ENCODE results near the gene AGRN. TPM values are rescaled to one million over a fixed set of nuclear protein-coding genes. Genes with fewer than 3 reads are reported as not detected.

AGRN gene
- total and polyA plus RNA-seq, 2 of the 4 experiments (the other 2 are of a cell fraction) = 8.1 to 115 TPM

DNA sequence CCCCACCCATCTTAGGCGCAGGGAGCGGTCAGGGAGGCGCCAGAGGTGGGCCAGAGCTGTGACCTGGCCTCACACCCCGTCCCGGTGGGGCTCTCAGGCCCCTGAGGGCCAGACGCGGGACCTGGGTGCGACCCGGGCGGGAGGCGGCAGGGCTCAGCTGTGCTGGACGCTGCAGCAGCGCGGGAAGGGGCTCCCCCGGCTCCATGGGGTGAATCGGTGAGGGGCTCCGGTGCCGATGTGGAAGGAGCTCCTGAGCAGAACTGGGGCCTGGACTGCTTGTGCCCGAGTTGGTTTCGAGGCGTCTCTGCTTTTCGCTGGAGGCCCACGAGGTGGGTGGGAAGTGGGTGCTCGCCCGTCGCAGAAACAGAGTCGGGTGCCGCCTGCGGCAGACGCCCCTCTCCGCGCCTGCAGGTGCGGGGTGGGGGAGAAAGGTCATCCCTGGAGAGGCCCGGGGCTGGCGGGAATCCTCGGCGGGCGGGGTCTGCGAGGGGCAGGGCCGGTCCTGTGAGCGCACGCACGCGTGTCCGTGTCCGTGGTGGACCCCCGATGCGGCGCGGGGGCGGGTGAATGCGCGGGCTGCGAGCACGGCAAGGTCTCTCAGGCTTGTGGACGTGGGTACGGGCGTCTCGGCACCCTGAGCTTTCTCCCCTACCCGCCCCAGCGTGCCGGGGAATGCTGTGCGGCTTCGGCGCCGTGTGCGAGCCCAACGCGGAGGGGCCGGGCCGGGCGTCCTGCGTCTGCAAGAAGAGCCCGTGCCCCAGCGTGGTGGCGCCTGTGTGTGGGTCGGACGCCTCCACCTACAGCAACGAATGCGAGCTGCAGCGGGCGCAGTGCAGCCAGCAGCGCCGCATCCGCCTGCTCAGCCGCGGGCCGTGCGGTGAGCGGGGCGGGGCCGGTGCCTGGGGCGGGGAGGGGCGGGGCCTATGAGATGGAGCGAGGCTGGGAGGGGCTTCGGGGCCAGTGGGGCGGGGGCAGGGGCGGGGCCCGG lies 20.4 kb downstream of the AGRN start:
- BruUV-seq (replicated peaks) = no TSS peak

More for the DNA sequence above, 20.4 kb downstream of the AGRN start:
- Histone ChIP-seq H3K14ac (replicated peaks; ENCODE audit: low read depth, low read length) (0 out of 2 replicates have a peak overlapping the region, but pooled peaks have one; percentile 21), H3K36me3 (ENCODE audit: control insufficient read depth, insufficient read depth, low read length) (peaks cover 42% of the 10 kb centered on the region), H3K56ac (ENCODE audit: extremely low read depth, insufficient read depth, low read length) (no peak overlapping the region), H3K27ac (ENCODE audit: insufficient read depth, low read length) (no peak overlapping the region; the same call in 1 of the 2 replicates), H3K9ac (ENCODE audit: low read depth, low read length) (0 out of 2 replicates have a peak overlapping the region, but pooled peaks have one; percentile 25), H3K4me2 (ENCODE audit: low read depth, low read length) (peak overlapping the region; percentile 33), H3K18ac (ENCODE audit: low read depth, low read length) (no peak overlapping the region), H3K4me1 (ENCODE audit: control insufficient read depth, insufficient read depth, low read length) (peaks cover 7% of the 10 kb centered on the region), H3K4ac (ENCODE audit: low read depth, low read length) (no peak overlapping the region), H3K27me3 (ENCODE audit: control insufficient read depth, insufficient read depth, low read length) (no peaks in the 10 kb centered on the region), H4K5ac (ENCODE audit: low read depth, low read length) (no peak overlapping the region), H4K91ac (ENCODE audit: insufficient read depth, low read depth, low read length) (no peak overlapping the region; the same call in 1 of the 2 replicates), H2BK120ac (ENCODE audit: low read depth, low read length) (no peak overlapping the region), H3K9me3 (ENCODE audit: control insufficient read depth, insufficient read depth, low read length) (no peaks in the 10 kb centered on the region), H3K4me3 (ENCODE audit: insufficient read depth, low read depth, low read length) (peak overlapping the region; percentile 27), H2BK5ac (ENCODE audit: low read depth, low read length, poor library complexity, severe bottlenecking) (peak overlapping the region; percentile 4), H2AK5ac (ENCODE audit: low read depth, low read length) (no peak overlapping the region), H2BK15ac (ENCODE audit: low read depth, low read length) (no peak overlapping the region), H2BK20ac (ENCODE audit: low read depth, low read length) (no peak overlapping the region), H4K8ac (ENCODE audit: low read depth in 2 of 2, low read length in 2 of 2) (no peak overlapping the region), H3K9me1 (ENCODE audit: insufficient read depth, low read length) (0 out of 2 replicates have a peak, but pooled peaks cover 5% of the 10 kb centered on the region), H3K79me1 (ENCODE audit: low read depth in 1 of 2, low read length in 2 of 2) (peaks cover 9 to 35% of the 10 kb centered on the region in 2 experiments), H3K23ac (ENCODE audit: low read depth, low read length) (no peak overlapping the region; the same call in 1 of the 2 replicates), H2AFZ (replicated peaks; ENCODE audit: low read length, poor library complexity) (peak overlapping the region; percentile 88), H2AK9ac (replicated peaks; ENCODE audit: low read depth, low read length, poor library complexity) (peak overlapping the region; percentile 95), H4K20me1 (ENCODE audit: insufficient read depth, low read length) (peaks cover 64% of the 10 kb centered on the region)
- DNase-seq = peak; percentile 85
- 17% methylated on average over 45 of the region's 99 CpGs; no CpG with 5 or more reads in 1 of the 2 experiments for WGBS, 2 experiments (ENCODE audit: extremely low coverage in 2 of 2, insufficient read length in 1 of 2)
- ChIA-PET POLR2A (ENCODE audit: unreplicated experiment) (no interaction called here), CTCF (no interaction called here)
- intact Hi-C loops (cut with micrococcal nuclease) = loop anchor here (2.0 kb wide), 1 partner anchor 27 kb away; the partner anchor contains the start of gene ISG15
- dilution Hi-C loops (cut with HindIII; ENCODE audit: low sequenced_read_pairs, unreplicated experiment) = no loop called here
- peak; percentile 98 for ATAC-seq (ENCODE audit: low read depth)
- in situ Hi-C loops (cut with MboI; ENCODE audit: low sequenced_read_pairs) = no loop called here
- TF ChIP-seq RAD21 (IDR thresholded peaks at IDR 0.05; ENCODE audit: low read length) (peak; percentile 42), FOS (IDR thresholded peaks at IDR 0.05; ENCODE audit: low read depth, low read length) (no peak), SMC3 (IDR thresholded peaks at IDR 0.05; ENCODE audit: low read depth, low read length) (peak; percentile 32; the same call in 1 of the 2 replicates), MXI1 (IDR thresholded peaks at IDR 0.05; ENCODE audit: borderline replicate concordance, low read depth, low read length) (peak; percentile 28; the same call in 1 of the 2 replicates), BHLHE40 (IDR thresholded peaks at IDR 0.05; ENCODE audit: low read depth, low read length) (peak; percentile 63; the same call in 1 of the 2 replicates), MAZ (IDR thresholded peaks at IDR 0.05; ENCODE audit: borderline replicate concordance, low read depth, low read length) (peak; percentile 78; the same call in 1 of the 2 replicates), POLR2A (IDR thresholded peaks at IDR 0.05; ENCODE audit: low read depth, low read length) (no peak)
- TF ChIP-seq, protein P1, sequence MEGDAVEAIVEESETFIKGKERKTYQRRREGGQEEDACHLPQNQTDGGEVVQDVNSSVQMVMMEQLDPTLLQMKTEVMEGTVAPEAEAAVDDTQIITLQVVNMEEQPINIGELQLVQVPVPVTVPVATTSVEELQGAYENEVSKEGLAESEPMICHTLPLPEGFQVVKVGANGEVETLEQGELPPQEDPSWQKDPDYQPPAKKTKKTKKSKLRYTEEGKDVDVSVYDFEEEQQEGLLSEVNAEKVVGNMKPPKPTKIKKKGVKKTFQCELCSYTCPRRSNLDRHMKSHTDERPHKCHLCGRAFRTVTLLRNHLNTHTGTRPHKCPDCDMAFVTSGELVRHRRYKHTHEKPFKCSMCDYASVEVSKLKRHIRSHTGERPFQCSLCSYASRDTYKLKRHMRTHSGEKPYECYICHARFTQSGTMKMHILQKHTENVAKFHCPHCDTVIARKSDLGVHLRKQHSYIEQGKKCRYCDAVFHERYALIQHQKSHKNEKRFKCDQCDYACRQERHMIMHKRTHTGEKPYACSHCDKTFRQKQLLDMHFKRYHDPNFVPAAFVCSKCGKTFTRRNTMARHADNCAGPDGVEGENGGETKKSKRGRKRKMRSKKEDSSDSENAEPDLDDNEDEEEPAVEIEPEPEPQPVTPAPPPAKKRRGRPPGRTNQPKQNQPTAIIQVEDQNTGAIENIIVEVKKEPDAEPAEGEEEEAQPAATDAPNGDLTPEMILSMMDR (conservative IDR thresholded peaks at IDR 0.05; ENCODE audit: low read depth, low read length) = peak; percentile 40

Measured in IMR-90 (cell line).